Measurements from ENCODE around the gene NKX2-8.

DNA sequence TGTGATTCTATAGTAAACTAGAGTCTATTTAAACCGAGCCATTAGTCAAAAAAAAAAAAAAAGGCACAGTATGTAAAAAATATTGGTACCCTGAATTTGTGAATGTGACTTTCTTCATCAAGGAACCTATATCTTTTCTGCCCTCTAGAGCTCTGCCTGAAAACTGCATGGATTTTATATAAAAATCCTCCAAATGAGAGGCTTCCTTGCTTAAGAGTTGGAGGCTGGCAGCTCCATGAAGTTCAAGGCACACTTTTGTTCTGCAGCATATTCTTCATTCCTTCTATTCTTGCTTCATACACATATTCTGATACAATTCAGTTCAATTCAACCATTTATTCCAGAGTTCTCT, 23.1 kb upstream of the NKX2-8 start:
- no peak for TF ChIP-seq SPI1 (IDR thresholded peaks at IDR 0.05; ENCODE audit: borderline replicate concordance, low read depth)
- TF ChIP-seq, protein P1, sequence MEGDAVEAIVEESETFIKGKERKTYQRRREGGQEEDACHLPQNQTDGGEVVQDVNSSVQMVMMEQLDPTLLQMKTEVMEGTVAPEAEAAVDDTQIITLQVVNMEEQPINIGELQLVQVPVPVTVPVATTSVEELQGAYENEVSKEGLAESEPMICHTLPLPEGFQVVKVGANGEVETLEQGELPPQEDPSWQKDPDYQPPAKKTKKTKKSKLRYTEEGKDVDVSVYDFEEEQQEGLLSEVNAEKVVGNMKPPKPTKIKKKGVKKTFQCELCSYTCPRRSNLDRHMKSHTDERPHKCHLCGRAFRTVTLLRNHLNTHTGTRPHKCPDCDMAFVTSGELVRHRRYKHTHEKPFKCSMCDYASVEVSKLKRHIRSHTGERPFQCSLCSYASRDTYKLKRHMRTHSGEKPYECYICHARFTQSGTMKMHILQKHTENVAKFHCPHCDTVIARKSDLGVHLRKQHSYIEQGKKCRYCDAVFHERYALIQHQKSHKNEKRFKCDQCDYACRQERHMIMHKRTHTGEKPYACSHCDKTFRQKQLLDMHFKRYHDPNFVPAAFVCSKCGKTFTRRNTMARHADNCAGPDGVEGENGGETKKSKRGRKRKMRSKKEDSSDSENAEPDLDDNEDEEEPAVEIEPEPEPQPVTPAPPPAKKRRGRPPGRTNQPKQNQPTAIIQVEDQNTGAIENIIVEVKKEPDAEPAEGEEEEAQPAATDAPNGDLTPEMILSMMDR (IDR thresholded peaks at IDR 0.05; ENCODE audit: insufficient read depth, low read length) = no peak
- TF ChIP-seq POLR2AphosphoS5 (IDR thresholded peaks at IDR 0.05; ENCODE audit: low read depth) = no peak
- TF ChIP-seq, protein P2, sequence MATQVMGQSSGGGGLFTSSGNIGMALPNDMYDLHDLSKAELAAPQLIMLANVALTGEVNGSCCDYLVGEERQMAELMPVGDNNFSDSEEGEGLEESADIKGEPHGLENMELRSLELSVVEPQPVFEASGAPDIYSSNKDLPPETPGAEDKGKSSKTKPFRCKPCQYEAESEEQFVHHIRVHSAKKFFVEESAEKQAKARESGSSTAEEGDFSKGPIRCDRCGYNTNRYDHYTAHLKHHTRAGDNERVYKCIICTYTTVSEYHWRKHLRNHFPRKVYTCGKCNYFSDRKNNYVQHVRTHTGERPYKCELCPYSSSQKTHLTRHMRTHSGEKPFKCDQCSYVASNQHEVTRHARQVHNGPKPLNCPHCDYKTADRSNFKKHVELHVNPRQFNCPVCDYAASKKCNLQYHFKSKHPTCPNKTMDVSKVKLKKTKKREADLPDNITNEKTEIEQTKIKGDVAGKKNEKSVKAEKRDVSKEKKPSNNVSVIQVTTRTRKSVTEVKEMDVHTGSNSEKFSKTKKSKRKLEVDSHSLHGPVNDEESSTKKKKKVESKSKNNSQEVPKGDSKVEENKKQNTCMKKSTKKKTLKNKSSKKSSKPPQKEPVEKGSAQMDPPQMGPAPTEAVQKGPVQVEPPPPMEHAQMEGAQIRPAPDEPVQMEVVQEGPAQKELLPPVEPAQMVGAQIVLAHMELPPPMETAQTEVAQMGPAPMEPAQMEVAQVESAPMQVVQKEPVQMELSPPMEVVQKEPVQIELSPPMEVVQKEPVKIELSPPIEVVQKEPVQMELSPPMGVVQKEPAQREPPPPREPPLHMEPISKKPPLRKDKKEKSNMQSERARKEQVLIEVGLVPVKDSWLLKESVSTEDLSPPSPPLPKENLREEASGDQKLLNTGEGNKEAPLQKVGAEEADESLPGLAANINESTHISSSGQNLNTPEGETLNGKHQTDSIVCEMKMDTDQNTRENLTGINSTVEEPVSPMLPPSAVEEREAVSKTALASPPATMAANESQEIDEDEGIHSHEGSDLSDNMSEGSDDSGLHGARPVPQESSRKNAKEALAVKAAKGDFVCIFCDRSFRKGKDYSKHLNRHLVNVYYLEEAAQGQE (IDR thresholded peaks at IDR 0.05; ENCODE audit: insufficient replicate concordance, low read depth) = no peak
